ENCODE results near the gene MAP7D3. TPM values are rescaled to one million over a fixed set of nuclear protein-coding genes. Genes with fewer than 3 reads are reported as not detected.

Gene MAP7D3
- total RNA-seq, 1 donor from 2014 or later = 6.6 TPM

DNA sequence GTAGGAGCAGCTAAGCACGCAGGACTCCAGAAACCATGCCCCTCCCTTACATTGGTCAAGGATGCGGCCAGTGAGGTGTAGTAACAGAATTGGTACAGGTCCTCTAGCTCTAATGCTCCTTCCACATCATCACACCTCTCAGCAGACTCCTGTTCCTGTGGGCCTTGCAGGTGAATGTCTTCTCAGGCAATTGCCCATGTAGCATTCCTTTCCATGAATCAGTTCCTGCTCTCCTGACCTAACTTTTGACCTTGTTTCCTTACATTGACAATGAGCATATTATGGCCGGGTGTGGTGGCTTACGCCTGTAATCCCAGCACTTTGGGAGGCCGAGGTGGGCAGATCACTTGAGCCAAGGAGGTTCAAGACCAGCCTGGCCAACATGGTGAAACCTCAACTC, 31.3 kb downstream of the MAP7D3 start:
- TF ChIP-seq, protein P1, sequence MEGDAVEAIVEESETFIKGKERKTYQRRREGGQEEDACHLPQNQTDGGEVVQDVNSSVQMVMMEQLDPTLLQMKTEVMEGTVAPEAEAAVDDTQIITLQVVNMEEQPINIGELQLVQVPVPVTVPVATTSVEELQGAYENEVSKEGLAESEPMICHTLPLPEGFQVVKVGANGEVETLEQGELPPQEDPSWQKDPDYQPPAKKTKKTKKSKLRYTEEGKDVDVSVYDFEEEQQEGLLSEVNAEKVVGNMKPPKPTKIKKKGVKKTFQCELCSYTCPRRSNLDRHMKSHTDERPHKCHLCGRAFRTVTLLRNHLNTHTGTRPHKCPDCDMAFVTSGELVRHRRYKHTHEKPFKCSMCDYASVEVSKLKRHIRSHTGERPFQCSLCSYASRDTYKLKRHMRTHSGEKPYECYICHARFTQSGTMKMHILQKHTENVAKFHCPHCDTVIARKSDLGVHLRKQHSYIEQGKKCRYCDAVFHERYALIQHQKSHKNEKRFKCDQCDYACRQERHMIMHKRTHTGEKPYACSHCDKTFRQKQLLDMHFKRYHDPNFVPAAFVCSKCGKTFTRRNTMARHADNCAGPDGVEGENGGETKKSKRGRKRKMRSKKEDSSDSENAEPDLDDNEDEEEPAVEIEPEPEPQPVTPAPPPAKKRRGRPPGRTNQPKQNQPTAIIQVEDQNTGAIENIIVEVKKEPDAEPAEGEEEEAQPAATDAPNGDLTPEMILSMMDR (IDR thresholded peaks at IDR 0.05; ENCODE audit: unreplicated experiment) = no peak
- peaks cover under 1% of the 10 kb centered on the region for H3K4me1 Mint-ChIP-seq (ENCODE audit: unreplicated experiment)
- peaks cover 6% of the 10 kb centered on the region for H3K36me3 Mint-ChIP-seq (ENCODE audit: low read depth, unreplicated experiment)

DNA sequence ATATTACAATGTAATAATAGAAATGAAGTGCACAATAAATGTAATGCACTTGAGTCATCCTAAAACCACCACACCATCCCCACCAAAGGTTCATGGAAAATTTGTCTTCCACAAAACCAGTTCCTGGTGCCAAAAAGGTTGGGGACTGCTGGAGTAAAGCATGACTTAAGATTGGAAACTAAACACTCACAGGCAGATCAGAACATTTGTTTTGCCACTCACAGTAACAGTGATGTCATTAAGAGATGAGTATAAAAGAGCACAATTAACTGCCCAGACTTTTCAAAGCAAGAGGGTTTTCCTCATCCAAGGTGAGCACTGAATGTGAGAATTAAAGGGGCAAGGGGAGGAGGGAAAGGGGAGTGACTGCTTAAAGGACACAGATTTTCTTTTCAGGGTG, 35.6 kb downstream of the MAP7D3 start:
- Mint-ChIP-seq H3K4me1 (ENCODE audit: unreplicated experiment) (peaks cover 3% of the 10 kb centered on the region), H3K36me3 (ENCODE audit: low read depth, unreplicated experiment) (peaks cover 2% of the 10 kb centered on the region), H3K27ac (ENCODE audit: unreplicated experiment) (no peak overlapping the region), H3K9me3 (ENCODE audit: unreplicated experiment) (no peaks in the 10 kb centered on the region), H3K27me3 (ENCODE audit: unreplicated experiment) (no peaks in the 10 kb centered on the region), H3K4me3 (ENCODE audit: unreplicated experiment) (no peak overlapping the region)
- no peak for DNase-seq (ENCODE audit: low spot score)
- TF ChIP-seq, protein P1 (IDR thresholded peaks at IDR 0.05; ENCODE audit: unreplicated experiment) = no peak

More for the DNA sequence above, 31.3 kb downstream of the MAP7D3 start:
- DNase-seq (ENCODE audit: low spot score) = no peak
- Mint-ChIP-seq H3K27me3 (ENCODE audit: unreplicated experiment) (no peaks in the 10 kb centered on the region), H3K27ac (ENCODE audit: unreplicated experiment) (no peak overlapping the region), H3K4me3 (ENCODE audit: unreplicated experiment) (no peak overlapping the region), H3K9me3 (ENCODE audit: unreplicated experiment) (no peaks in the 10 kb centered on the region)

DNA sequence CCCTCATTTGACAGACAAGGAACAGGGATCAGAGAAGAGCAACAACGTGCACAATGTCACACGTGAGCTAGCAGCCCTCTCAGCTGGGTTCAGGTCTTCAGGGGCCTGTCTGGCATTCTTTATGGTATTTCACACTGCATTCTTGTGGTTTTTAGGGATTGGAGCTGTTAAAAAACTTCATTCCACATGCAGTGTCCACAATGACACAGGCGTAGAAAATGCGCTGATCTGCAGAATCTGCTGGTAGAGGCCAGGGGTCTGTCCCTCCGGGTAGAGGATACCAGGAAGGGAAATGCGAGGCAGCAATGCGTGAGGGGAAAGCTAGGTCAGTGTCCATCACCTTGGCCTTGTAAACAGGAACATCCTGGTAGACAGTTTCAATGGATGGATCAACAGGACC, 36.6 kb downstream of the MAP7D3 start:
- Mint-ChIP-seq H3K36me3 (ENCODE audit: low read depth, unreplicated experiment) (no peaks in the 10 kb centered on the region), H3K9me3 (ENCODE audit: unreplicated experiment) (no peaks in the 10 kb centered on the region), H3K4me3 (ENCODE audit: unreplicated experiment) (no peak overlapping the region), H3K4me1 (ENCODE audit: unreplicated experiment) (peaks cover 10% of the 10 kb centered on the region), H3K27me3 (ENCODE audit: unreplicated experiment) (no peaks in the 10 kb centered on the region), H3K27ac (ENCODE audit: unreplicated experiment) (peak overlapping the region; percentile 48)
- TF ChIP-seq, protein P1 (IDR thresholded peaks at IDR 0.05; ENCODE audit: unreplicated experiment) = no peak
- DNase-seq (ENCODE audit: low spot score) = no peak

DNA sequence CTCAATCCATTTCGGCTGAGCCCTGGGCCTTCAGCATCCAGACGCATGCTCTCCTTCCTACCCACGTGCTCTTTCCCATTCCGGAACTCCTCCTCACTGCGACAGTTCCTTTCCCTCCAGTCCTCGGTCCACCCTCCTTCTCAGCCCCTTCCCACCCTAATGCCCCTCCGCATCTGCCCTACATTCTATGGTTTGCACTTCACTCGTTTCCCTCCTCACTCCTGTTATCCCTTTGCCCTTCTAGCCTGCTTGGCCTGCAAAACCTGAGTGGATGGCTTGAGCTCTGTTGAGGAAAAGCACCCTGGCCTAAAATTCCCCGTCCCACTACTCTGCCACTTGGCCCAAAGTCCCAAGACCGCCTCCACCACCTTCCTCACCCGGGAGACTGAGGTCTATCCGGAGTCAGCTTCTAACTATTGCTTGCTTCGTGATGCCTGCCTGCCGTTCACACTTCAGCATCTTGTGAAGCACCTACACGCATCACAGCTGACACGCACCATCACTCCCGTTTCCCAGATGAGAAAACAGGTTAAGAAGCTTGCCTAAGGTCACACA, 38.6 kb downstream of the MAP7D3 start:
- Mint-ChIP-seq H3K4me1 (ENCODE audit: unreplicated experiment) (peaks cover 10% of the 10 kb centered on the region), H3K36me3 (ENCODE audit: low read depth, unreplicated experiment) (no peaks in the 10 kb centered on the region), H3K4me3 (ENCODE audit: unreplicated experiment) (no peak overlapping the region), H3K27me3 (ENCODE audit: unreplicated experiment) (no peaks in the 10 kb centered on the region), H3K9me3 (ENCODE audit: unreplicated experiment) (no peaks in the 10 kb centered on the region), H3K27ac (ENCODE audit: unreplicated experiment) (no peak overlapping the region)
- TF ChIP-seq, protein P1 (IDR thresholded peaks at IDR 0.05; ENCODE audit: unreplicated experiment) = no peak
- no peak for DNase-seq (ENCODE audit: low spot score)

DNA sequence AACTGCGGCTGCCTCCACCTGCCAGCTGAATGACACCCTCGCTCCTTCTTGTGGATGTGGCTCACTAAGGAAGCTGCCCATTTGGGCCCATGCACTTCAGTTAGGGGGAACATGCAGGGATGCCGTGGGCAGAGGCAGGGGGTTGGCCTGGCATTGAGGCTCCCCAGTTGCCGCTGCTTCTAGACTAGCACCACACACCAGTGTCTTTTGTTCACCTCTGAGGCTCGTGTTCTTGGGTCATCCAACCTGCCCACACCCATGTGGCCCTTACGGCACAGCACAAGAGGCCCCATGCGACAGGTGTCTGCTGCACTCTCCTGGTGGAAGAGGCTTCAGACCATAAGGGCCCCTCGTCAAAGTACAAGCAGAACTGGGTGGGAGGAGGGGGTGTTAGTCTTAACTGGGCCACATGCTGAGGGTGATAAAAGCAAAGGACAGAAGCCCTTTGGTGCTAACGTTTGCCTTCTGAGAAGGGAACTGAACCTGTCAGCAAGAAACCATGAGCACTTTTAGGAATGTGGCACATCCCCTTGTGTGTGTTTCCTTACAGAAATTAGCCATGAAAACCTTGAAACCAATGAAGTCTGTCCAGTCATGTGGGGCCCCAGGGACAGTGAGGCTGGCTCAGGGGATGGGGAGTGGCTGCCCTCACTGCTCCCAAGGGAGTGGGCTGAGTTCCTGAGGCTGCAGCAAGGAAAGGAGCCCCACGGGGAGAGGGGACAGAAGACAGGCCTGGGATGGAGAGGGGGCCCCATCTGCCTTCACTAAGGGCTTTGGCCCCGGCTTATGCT, 39.2 kb downstream of the MAP7D3 start:
- DNase-seq (ENCODE audit: low spot score) = no peak
- no peaks in the 10 kb centered on the region for H3K36me3 Mint-ChIP-seq (ENCODE audit: low read depth, unreplicated experiment)
- H3K27me3 Mint-ChIP-seq (ENCODE audit: unreplicated experiment) = no peaks in the 10 kb centered on the region
- no peak overlapping the region for H3K4me3 Mint-ChIP-seq (ENCODE audit: unreplicated experiment)
- H3K4me1 Mint-ChIP-seq (ENCODE audit: unreplicated experiment) = peaks cover 10% of the 10 kb centered on the region
- TF ChIP-seq, protein P1 (IDR thresholded peaks at IDR 0.05; ENCODE audit: unreplicated experiment) = no peak
- no peak overlapping the region for H3K27ac Mint-ChIP-seq (ENCODE audit: unreplicated experiment)
- H3K9me3 Mint-ChIP-seq (ENCODE audit: unreplicated experiment) = no peaks in the 10 kb centered on the region

Data from endothelial cell (in vitro differentiated cells).